Measurements from ENCODE around the gene FAAH.

Gene FAAH

DNA sequence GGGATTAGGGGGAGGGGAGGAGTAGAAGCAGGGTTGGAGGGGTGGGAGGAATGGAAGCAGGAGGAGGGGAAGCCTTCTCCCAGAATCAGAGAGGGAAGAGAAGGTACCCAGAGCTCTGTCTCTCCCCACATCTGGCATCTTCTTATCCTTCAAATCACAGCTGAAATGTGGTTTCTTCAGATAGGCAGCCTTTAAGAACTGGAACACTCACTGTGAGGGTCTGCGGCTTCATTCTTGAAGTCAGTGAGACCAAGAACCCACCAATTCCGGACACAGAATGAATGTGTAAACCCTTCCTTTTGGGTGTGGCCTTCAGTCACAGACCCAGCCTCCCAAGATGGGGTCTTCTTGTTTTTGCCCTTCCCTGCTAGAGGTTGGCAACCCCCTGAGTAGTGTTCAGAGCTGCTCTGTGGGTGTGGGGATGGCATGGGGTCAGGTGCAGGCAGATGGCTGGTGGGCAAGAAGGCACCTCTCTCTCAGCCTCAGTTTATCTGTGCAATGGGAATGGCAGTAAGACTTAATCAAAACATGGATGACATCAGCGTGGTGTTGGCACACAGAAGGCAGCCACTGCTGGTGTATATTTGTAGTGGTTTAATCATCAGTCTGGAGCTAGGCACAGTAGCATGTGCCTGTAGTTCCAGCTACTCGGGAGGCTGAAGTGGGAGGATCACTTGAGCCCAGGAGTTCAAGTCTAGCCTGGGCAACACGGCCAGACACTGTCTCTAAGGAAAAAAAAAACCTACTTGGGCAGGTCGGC, 7.2 kb downstream of the FAAH start:
- DNase-seq: peak in 2 of 4 experiments; percentile 43 to 53

DNA sequence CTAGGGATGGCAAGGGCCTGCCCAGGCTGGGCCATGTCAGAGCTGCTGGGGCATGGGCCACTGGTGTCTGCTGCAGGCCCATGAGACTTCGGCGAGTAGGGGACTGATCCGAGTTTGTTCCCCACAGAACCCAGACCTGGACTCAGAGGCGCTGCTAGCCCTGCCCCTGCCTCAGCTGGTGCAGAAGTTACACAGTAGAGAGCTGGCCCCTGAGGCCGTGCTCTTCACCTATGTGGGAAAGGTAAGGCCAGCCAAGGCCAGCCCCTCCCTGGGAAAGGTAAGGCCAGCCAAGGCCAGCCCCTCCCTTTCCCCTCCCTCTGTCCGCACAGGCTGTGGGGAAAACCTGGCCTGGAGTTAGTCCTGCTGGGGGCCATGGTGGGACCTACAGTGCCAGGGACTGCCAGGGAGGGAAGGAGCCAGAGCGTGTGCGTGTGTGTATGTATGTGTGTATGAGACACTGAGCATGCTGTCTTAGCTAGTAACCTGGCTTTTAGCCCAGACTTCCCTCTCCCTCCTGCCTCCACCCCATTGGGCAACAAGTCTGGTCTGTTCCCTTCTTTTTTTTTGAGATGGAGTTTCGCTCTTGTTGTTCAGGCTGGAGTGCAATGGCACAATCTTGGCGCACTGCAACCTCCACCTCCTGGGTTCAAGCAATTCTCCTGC, 8.0 kb downstream of the FAAH start:
- peak; percentile 83 to 93 (median 91) for DNase-seq

DNA sequence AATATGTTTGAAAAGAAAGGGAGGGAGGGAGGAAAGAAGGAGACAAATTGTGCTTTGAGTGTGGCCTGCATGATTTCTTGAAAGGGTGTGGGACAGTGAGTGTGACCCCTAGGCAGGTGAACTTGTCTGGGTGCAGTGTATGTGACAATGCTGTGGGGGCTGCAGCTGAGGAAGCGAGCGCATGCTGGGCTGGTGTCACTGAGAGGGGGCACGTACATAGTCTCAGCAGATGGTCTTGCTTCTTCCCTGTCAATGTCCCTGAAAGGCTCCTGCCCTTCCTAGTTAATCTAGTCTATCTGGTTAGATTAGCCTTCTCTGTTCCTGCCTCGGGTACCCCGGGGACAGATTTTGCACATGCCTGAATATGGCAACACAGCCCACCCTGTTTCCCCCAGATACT, 9.8 kb downstream of the FAAH start:
- DNase-seq: no peak

DNA sequence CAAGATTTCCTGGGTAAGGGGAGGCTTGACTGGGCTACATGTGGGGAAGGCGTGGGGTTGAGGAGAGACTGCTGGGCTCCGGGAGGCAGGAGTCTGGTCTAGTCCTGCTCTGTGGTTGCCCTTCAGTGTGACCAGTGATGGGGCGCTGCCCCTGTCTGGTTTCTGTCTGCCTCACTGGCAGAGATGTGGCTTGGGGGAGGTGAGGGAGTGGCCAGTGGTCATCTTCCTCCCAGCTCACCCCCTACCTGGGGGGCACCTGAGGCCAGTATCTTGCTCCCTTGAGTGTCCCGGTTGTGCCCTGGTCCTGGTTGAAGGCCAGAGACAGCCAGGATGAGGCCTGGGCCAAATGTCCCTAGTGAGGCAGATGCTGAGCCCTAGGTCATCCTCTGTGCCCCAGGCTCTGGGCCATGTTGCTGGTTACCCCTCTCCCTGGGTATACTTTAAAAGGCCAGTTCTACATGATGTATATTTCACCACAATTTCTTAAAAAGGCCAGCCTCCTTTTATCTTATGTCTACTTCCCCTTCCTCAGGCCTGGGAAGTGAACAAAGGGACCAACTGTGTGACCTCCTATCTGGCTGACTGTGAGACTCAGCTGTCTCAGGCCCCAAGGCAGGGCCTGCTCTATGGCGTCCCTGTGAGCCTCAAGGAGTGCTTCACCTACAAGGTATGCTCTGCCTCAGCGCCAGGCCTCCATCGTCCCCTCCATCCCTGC, 10.5 kb downstream of the FAAH start:
- DNase-seq: peak; percentile 38 to 77 (median 62)

DNA sequence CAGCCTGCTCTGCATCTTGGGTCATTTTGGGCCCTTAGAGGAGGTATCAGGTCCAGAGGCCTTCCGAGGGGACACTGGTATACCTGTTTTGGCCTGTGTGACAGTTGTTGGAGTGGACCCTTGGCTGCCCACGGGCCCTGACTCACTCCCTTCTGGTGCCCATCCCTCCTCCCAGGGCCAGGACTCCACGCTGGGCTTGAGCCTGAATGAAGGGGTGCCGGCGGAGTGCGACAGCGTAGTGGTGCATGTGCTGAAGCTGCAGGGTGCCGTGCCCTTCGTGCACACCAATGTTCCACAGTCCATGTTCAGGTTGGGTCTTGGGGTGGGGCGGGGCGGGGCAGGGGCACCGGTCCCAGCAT, 11.1 kb downstream of the FAAH start:
- DNase-seq: no peak

DNA sequence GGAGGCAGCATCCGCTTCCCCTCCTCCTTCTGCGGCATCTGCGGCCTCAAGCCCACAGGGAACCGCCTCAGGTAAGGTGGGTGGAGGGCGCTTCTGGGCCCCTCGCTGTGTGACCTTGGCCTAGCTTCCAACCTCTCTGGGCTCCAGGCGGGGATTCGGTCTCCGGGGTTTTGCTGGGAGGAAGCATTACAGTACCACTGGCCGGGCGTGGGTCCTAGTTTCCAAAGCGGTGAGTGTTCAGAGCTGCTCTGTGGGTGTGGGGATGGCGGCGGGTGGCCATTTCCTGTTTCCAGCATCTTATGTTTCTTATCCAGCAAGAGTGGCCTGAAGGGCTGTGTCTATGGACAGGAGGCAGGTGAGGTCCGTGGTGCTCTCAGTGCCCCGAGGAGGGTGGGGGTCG, 11.6 kb downstream of the FAAH start:
- peak in 1 of 4 experiments; percentile 20 for DNase-seq

DNA sequence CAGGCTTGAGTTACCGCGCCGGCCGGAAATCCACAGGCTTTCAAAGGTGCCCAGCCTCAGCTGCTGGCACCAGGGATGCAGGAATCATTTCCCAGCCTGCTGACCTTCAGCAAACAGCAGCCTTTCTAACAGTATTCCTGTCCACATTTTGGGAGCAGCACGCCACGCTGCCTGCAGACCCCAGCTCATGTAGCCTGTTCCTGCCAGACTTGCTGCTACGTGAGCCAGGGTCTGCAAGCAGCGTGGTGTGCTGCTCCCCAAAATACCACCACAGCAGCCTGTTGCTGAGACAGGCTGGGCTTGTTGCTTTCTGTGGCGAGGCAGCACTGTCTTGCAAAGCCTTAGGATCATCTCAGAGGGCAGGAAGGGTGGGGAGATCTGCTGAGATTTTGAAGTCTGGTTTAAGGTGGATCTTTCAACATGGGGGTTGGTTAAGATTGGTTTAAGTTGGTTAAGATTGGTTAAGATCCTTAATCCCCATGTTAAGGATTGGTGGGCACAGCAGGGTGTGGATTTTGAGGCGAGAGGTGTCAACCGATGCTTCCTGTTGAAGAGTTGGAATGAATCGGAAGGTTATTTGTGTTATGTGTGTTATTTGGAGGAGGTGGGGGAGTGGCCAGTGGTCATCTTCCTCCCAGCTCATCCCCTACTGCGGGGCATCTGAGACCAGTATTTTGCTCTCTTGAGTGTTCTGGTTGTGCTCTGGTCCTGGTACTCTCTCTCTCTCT, 12.9 kb downstream of the FAAH start:
- no peak for DNase-seq

DNA sequence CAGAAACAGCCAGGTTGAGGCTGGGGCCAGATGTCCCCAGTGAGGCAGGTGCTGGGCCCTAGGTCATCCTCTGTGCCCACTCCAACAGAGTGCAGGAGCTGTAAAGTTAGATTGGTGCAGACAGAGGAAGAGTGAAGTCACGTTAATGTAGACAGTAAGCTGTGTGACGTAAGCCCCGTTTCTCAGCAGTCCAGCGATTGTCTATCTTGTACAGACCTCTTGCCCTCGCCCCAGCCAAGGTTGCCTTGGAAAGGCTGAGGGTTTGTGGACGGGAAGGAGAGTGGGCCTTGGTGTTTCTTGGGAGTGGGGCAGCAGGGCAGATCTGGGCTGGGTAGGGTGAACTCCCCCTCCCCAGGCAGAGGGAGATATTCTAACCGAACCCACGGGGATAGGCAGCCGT, 13.5 kb downstream of the FAAH start:
- DNase-seq: no peak

DNA sequence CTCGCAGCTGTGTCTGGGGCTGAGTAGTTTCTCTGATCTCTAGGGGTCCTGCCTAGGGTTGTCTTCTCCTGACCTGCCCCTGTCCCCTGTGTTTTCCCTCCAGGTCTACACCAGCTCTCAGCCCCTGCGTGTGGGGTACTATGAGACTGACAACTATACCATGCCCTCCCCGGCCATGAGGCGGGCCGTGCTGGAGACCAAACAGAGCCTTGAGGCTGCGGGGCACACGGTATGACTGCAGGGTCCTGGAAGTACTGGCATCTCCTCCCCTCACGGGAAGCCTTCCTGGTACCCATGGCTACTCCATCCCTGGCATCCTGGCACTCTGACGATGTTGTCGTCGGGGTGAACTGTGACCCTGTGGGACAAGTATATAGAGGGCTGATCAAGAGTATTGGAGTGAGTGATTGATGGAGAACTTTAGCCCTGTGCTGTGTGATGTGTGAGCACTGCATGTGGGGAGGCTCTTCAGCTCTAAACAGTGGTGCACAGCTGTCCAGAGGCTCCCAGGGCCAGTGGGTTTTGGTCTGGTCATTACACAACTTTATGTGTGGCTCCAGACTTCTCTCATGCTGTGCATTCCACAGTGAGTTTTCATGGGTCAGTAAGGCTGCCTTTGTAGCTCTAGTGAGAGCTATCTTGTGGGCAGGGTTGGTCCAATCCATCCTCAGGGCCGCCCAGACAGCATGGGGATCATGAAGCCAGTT, 14.4 kb downstream of the FAAH start:
- no peak for DNase-seq

DNA sequence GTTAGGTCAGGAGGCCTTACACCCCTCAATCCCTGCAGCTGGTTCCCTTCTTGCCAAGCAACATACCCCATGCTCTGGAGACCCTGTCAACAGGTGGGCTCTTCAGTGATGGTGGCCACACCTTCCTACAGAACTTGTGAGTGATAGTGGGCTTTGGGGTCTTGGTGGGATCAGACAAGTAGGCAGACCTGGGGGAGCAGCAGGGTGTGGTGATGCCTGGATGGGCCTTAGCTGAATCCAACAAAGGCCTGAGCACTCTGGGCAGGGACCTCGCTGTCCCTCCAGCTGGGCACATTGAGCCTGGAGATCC, 14.9 kb downstream of the FAAH start:
- DNase-seq: no peak

DNA sequence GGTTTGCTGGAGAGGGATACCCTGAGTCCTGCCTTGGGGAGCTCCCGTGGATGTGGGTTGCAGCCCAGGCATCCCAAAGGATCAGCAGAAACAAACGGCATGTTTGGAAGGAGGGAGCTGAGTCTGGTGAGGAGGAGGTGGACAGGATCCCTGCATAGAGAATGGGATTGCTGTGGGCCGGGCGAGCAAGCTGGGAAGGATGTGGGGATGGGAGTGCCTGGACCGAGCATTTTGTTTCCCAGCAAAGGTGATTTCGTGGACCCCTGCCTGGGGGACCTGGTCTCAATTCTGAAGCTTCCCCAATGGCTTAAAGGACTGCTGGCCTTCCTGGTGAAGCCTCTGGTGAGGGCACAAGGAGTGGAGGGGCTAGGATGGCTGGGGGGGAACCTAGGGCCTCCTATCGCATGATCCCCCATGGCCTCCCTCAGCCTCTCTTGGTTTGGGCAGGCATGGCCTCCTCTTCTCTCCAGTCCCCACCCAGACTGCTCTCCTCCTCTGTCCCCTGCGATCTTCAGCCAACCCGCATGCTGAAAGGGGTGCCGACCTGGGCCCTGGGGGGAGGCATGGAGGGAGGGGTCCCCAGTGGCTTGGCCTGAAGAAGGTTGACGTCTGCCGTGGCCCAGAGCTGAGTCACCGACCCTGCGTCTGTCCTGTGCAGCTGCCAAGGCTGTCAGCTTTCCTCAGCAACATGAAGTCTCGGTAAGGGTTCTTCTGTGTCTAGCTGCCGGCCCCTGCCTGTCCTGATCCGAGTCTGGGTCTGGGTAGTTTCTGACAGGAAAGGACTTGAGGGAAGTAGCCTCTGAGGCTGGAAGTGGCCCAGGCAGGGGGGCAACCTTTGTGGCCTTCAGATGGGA, 16.3 kb downstream of the FAAH start:
- no peak for DNase-seq

DNA sequence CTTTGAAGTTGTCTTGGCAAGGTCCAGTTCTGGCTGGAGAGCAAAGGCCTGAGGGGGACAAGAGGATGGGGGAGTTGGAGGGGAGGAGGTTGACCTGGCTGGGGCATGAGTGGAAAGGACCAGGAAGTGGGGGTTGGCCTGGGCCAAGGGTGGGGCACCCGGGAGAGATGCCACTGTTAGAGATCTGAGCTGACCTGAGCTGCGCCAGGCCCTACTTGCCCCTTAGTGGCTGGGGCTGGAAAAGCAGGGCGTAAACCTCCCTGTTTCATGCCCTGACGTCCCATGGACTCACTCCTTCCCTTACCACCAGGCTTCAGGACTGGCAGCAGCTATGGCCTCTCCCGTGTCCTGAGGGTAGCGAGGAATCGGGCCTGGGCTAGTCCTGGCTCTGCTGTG, 16.9 kb downstream of the FAAH start:
- DNase-seq: no peak

DNA sequence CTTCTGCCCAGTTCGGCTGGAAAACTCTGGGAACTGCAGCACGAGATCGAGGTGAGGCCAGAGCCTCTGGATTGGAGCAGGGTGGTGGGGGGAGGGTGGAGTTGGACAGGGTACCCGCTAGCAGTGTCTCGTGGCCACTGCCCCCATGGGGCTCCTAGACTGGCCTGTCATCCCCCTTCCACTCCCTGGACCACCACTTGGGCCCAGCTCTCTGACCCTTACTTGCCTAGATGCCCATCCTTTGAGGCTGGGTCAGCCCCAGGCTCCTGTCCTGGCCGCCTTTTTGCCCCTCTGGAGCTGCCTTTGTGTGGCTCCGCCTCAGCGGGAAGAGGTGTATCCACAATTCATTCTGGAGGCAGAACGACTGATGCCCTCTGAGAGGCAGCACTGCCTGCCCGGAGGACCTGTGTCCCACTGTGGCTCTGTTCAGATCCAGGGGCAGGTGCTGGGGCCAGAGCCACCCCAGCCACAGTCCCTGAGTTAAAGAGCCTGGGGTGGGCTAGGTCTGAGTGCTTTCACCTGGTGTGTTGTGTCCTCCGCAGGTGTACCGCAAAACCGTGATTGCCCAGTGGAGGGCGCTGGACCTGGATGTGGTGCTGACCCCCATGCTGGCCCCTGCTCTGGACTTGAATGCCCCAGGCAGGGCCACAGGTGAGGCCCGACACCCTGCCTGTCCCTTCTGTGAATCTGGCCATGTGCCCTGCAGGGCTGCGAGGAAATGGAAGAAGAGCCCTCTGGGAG, 17.7 kb downstream of the FAAH start:
- DNase-seq: no peak

DNA sequence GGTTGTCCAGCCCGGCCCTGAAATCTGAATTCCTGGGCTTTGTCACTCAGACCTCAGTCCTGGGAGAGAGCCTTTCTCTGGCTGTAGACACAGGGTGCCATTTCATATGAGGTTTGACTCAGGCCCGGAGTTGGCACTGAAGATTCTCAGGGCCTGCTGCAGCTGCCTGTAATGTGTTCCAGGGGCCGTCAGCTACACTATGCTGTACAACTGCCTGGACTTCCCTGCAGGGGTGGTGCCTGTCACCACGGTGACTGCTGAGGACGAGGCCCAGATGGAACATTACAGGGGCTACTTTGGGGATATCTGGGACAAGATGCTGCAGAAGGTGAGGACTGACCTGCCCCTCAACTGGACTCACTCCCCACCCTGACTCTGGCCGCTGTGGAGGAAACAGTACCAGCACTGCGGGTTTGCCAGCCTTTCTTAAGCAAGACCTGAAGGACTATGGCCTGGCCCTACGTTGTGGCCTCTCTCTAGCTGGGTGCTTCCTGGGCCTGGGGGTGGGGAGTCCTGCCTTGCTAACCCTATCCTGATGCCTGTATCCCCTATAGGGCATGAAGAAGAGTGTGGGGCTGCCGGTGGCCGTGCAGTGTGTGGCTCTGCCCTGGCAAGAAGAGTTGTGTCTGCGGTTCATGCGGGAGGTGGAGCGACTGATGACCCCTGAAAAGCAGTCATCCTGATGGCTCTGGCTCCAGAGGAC, 18.9 kb downstream of the FAAH start:
- DNase-seq: no peak

DNA sequence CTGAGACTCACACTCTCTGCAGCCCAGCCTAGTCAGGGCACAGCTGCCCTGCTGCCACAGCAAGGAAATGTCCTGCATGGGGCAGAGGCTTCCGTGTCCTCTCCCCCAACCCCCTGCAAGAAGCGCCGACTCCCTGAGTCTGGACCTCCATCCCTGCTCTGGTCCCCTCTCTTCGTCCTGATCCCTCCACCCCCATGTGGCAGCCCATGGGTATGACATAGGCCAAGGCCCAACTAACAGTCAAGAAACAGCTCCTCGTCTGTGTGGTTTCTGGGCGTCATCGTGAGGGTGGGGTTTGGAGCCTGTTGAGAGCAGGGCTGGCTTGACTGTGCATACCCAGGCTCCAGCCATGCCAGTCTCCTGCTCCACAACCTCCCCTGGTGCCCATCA, 19.5 kb downstream of the FAAH start:
- peak in 3 of 4 experiments; percentile 26 to 33 (median 30) for DNase-seq

DNA sequence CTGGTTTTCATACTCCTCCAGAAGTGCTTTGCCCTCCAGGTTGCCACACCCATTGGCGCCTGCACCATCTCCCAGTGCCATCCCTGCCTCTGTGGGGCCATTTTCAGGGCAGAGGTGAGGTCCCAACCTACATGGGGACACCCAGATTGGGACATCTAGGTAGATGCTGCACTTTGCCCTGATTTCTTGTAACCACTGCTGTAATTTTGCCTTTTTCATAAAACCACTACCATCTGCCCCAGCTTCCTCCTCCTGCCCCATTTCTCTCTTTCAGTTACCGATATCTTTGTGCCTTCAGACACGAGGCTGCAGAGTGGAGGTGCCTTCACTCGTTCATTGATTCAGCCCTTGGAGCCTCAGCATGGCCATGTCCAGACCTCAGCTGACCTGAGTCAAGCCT, 21.4 kb downstream of the FAAH start:
- DNase-seq: no peak

DNA sequence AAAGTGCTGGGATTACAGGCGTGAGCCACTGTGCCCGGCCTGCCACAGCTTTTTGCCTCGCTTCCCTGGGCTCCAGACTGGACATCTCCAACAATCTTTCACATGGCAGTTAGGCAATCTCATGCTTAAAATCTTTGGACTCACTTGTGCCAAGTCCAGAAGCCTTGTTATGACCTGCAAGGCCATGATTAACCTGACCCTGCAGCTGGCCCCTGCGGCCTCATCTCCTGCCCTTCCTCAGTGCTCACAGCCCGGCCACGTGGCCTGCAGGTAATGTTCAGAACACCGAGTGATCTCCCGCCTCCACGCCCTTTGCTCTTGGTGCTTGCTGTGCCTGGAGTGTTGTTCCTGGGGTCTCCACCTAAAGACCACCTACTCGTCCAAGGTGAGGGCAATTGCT, 24.9 kb downstream of the FAAH start:
- no peak for DNase-seq

DNA sequence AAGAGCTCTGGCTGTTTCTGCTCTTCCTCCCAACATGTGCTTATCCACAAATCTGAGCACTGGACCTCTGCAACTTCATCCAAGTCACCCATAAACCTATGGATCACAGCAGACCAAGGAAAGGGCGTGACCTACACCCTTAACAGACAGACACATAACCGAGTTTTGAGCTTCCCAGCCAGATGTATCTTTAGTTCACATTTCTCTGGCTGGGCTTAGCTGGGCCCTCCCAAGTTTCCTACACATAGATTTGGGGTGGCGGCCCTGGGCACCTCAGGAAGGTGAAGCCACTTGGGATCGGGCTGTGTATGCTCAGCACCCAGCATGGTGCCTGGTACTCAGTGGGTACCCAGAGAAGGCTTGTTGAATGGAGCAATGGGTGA, 26.4 kb downstream of the FAAH start:
- no peak for DNase-seq

DNA sequence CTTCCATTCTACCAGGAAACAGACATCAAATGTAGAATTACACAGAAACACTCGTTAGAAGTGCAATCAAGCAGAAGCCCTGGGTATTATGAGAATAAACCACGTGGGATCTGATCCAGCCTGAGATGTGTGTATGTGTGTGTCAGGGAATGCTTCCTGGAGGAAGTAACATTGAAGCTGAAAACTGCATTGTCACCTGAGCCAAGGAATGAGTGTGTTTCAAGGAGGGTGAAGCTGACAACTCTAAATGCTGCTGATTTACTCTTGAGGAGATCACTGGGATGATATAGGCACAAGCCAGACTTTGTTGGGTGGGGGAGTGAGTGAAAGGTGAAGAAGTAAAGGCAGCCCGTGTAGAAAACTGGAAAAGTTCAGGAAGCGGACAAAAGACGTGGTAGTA, 27.6 kb downstream of the FAAH start:
- no peak for DNase-seq

DNA sequence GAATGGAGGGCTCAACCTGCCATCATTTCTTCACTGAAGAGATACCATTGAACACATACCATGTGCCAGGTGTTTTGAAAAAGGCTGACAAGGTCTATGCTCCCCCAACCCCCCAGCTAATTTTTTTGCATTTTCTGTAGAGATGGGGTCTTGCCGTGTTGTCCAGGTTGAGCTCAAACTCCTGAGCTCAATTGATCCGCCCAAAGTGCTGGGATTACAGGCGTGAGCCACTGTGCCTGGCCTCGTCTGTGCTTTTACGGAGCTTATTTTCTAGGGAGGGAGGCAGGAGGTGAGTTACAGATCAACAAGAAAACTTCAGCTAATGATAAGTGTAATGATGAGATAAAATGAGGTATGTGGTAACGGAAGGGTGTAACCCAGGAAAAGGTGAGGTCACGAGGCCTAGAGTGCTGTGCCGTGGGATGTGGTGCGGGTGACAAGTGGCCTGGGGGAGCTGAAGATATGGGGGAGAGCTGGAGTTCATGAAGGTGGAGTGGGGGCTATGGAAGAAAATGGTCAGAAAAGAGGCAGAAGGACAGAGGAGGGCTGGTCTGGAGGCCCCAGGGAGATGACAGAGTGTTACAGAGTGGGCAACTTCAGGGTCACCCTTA, 28.2 kb downstream of the FAAH start:
- DNase-seq: no peak
